Measurements from ENCODE around the gene DEFB118.

DNA sequence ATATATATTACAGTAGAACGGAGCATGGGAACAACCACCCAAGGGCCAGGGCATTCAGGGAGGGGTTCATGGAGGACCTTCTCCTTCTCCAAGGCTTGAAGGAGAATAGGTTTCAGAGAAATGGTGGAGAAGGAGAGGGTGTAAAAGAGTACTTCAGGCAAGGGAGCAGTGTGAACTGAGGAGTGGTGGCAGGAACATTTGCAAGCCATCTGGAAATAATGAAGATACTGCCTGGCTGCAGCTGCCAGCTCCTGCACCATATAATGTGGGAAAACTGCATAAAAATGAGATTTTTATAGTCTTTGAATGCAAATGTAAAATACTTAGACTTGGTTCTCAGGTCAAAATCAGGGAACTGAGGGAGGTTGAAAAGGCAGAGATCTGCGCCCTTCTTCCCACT lies 47.3 kb downstream of the DEFB118 start:
- TF ChIP-seq, protein P1, sequence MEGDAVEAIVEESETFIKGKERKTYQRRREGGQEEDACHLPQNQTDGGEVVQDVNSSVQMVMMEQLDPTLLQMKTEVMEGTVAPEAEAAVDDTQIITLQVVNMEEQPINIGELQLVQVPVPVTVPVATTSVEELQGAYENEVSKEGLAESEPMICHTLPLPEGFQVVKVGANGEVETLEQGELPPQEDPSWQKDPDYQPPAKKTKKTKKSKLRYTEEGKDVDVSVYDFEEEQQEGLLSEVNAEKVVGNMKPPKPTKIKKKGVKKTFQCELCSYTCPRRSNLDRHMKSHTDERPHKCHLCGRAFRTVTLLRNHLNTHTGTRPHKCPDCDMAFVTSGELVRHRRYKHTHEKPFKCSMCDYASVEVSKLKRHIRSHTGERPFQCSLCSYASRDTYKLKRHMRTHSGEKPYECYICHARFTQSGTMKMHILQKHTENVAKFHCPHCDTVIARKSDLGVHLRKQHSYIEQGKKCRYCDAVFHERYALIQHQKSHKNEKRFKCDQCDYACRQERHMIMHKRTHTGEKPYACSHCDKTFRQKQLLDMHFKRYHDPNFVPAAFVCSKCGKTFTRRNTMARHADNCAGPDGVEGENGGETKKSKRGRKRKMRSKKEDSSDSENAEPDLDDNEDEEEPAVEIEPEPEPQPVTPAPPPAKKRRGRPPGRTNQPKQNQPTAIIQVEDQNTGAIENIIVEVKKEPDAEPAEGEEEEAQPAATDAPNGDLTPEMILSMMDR (IDR thresholded peaks at IDR 0.05): no peak
- TF ChIP-seq ZFX (IDR thresholded peaks at IDR 0.05; ENCODE audit: borderline replicate concordance): no peak
